ENCODE measurements around the gene TCTA. TPM values are rescaled to one million over a fixed set of nuclear protein-coding genes. Genes with fewer than 3 reads are reported as not detected.

Gene TCTA
- total RNA-seq, 4 donors from 2014 or later = 22.0 to 29.8 (median 26.2) TPM

- TF ChIP-seq CTCF (IDR thresholded peaks at IDR 0.05) (no peak), POLR2AphosphoS5 (IDR thresholded peaks at IDR 0.05) (no peak), EP300 (IDR thresholded peaks at IDR 0.05) (no peak), POLR2A (IDR thresholded peaks at IDR 0.05; ENCODE audit: low read depth) (no peak)
- H3K4me3 ChIP-seq = peak overlapping the region; percentile 62 to 82 (median 72)
- 8% methylated on average over 9 of the region's 9 CpGs for WGBS
- no peak for DNase-seq (ENCODE audit: extremely low spot score)
- peak overlapping the region; percentile 86 to 94 (median 88) for H3K27ac ChIP-seq (replicated peaks in 1 of 4)
- peaks cover 11 to 19% (median 16%) of the 10 kb centered on the region in 4 donors for H3K4me1 ChIP-seq
- intact Hi-C loops (cut with DNase I) = no loop called here
- H3K27me3 ChIP-seq = no peaks in the 10 kb centered on the region
- no peaks in the 10 kb centered on the region for H3K9me3 ChIP-seq
- H3K36me3 ChIP-seq = peaks cover 0 to 26% (median 16%) of the 10 kb centered on the region in 4 donors
These were observed 16.5 kb downstream of the TCTA start for GRCh38 chr3:49428752-49429080.

- Histone ChIP-seq H3K9me3 (no peaks in the 10 kb centered on the region), H3K4me3 (no peak overlapping the region), H3K36me3 (no peaks in the 10 kb centered on the region), H3K27ac (replicated peaks in 1 of 4) (no peak overlapping the region), H3K4me1 (peaks cover 3 to 5% (median 5%) of the 10 kb centered on the region in 4 donors), H3K27me3 (no peaks in the 10 kb centered on the region)
- no peak for TF ChIP-seq EP300 (IDR thresholded peaks at IDR 0.05)
- TF ChIP-seq CTCF (IDR thresholded peaks at IDR 0.05) = no peak
- no peak for TF ChIP-seq POLR2AphosphoS5 (IDR thresholded peaks at IDR 0.05)
- no peak for TF ChIP-seq POLR2A (IDR thresholded peaks at IDR 0.05; ENCODE audit: low read depth)
- 85% methylated on average over 5 of the region's 5 CpGs for WGBS
- DNase-seq (ENCODE audit: extremely low spot score) = no peak
- intact Hi-C loops (cut with DNase I) = no loop called here
These were observed 22.5 kb downstream of the TCTA start for GRCh38 chr3:49434731-49435130.

- Histone ChIP-seq H3K27ac (replicated peaks in 1 of 4) (no peak overlapping the region), H3K4me1 (peaks cover 8 to 19% (median 14%) of the 10 kb centered on the region in 4 donors), H3K9me3 (no peaks in the 10 kb centered on the region), H3K27me3 (no peaks in the 10 kb centered on the region), H3K36me3 (no peaks in the 10 kb centered on the region), H3K4me3 (no peak overlapping the region)
- 95% methylated on average over 5 of the region's 5 CpGs for WGBS
- TF ChIP-seq POLR2AphosphoS5 (IDR thresholded peaks at IDR 0.05) = no peak
- no peak for TF ChIP-seq POLR2A (IDR thresholded peaks at IDR 0.05; ENCODE audit: low read depth)
- no peak for TF ChIP-seq CTCF (IDR thresholded peaks at IDR 0.05)
- intact Hi-C loops (cut with DNase I) = loop anchor here (5.0 kb wide), 2 partner anchors 148 to 273 kb away; partner anchors contain the start of gene KLHDC8B
- DNase-seq (ENCODE audit: extremely low spot score) = no peak
These were observed 33.2 kb downstream of the TCTA start for GRCh38 chr3:49445391-49445790.

- no peaks in the 10 kb centered on the region for H3K9me3 ChIP-seq
- no peak overlapping the region for H3K27ac ChIP-seq (replicated peaks in 1 of 4)
- no peaks in the 10 kb centered on the region for H3K27me3 ChIP-seq
- H3K4me1 ChIP-seq = peaks cover 12 to 19% (median 13%) of the 10 kb centered on the region in 4 donors
- no peak for DNase-seq (ENCODE audit: extremely low spot score)
- intact Hi-C loops (cut with DNase I) = no loop called here
- H3K4me3 ChIP-seq = no peak overlapping the region
- no peaks in the 10 kb centered on the region for H3K36me3 ChIP-seq
- TF ChIP-seq CTCF (IDR thresholded peaks at IDR 0.05) = no peak
- no peak for TF ChIP-seq POLR2AphosphoS5 (IDR thresholded peaks at IDR 0.05)
- TF ChIP-seq EP300 (IDR thresholded peaks at IDR 0.05) = no peak
- TF ChIP-seq POLR2A (IDR thresholded peaks at IDR 0.05; ENCODE audit: low read depth) = no peak
- 95% methylated on average over 4 of the region's 4 CpGs for WGBS
These were observed 41.4 kb downstream of the TCTA start for GRCh38 chr3:49453621-49454020.

- WGBS = 92% methylated on average over 2 of the region's 2 CpGs
- Histone ChIP-seq H3K4me1 (peaks cover 7 to 13% (median 12%) of the 10 kb centered on the region in 4 donors), H3K27ac (replicated peaks in 1 of 4) (no peak overlapping the region), H3K9me3 (no peaks in the 10 kb centered on the region), H3K4me3 (no peak overlapping the region), H3K27me3 (no peaks in the 10 kb centered on the region), H3K36me3 (no peaks in the 10 kb centered on the region)
- peak in 2 of 3 experiments; percentile 18 to 22 for TF ChIP-seq CTCF (IDR thresholded peaks at IDR 0.05)
- TF ChIP-seq POLR2A (IDR thresholded peaks at IDR 0.05; ENCODE audit: low read depth) = no peak
- intact Hi-C loops (cut with DNase I) = no loop called here
- DNase-seq (ENCODE audit: extremely low spot score) = no peak
These were observed 42.2 kb downstream of the TCTA start for GRCh38 chr3:49454458-49454857.

Measured in esophagus muscularis mucosa (tissue), 4 donors.